A204.1 (cell line): ENCODE measurements around the gene SPOCK1.

Experiments used
- FAIRE-seq: peaks from 2 replicates; lab custom pipeline; 2012; peaks lifted over from hg19 to GRCh38; lab: Jason Lieb, UNC

The SPOCK1 gene

GRCh38 chr5:137359941-137360340, 139.2 kb downstream of the SPOCK1 start:
- FAIRE-seq: no peak

GRCh38 chr5:137357436-137357835, 141.7 kb downstream of the SPOCK1 start:
- FAIRE-seq: no peak

GRCh38 chr5:137356127-137356526, 143.0 kb downstream of the SPOCK1 start:
- no peak for FAIRE-seq

GRCh38 chr5:137355708-137356107, 143.4 kb downstream of the SPOCK1 start:
- FAIRE-seq: no peak

DNA sequence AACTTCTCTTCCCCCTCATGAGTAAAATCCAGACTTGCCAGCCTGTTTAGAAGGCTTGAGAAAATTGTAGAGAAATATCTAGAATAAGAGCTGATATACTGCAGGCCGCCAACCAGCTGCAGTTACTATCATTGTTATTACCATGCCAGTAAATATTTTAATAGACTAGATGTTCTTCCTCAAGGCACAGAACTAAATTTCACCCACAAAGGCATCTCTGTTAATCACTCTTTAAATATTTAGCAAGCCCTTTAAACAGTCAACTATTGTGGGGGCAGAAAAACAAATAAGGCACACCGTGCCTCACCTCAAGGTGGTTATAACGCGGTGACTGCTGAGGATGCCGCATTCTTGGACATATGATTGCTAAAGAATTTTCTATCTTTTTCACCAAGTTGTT, 147.0 kb downstream of the SPOCK1 start:
- no peak for FAIRE-seq

GRCh38 chr5:137350791-137351190, 148.3 kb downstream of the SPOCK1 start:
- no peak for FAIRE-seq

GRCh38 chr5:137348759-137349158, 150.4 kb downstream of the SPOCK1 start:
- FAIRE-seq: no peak

- FAIRE-seq: no peak
Observed at GRCh38 chr5:137347865-137348264, 151.3 kb downstream of the SPOCK1 start.

GRCh38 chr5:137346281-137346680, 152.8 kb downstream of the SPOCK1 start:
- FAIRE-seq: no peak

DNA sequence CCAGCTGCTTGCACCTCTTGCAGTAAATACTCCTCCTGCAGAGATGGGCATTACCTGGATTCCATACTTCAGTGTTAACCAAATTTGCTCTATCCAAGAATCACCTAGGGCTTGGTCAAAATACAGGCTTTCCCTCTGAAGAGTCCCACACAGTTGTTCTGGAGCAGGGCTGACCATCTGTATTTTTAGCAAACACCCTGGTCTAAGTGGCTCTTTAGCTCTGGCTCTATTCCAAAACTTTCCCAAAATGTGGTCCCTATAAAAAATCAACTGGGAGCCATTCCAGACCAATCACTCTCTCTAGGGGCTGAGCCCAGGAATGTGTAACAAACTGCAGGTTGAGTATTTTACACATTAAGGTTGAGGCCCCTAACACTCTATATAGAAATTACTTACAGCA, 153.7 kb downstream of the SPOCK1 start:
- no peak for FAIRE-seq

DNA sequence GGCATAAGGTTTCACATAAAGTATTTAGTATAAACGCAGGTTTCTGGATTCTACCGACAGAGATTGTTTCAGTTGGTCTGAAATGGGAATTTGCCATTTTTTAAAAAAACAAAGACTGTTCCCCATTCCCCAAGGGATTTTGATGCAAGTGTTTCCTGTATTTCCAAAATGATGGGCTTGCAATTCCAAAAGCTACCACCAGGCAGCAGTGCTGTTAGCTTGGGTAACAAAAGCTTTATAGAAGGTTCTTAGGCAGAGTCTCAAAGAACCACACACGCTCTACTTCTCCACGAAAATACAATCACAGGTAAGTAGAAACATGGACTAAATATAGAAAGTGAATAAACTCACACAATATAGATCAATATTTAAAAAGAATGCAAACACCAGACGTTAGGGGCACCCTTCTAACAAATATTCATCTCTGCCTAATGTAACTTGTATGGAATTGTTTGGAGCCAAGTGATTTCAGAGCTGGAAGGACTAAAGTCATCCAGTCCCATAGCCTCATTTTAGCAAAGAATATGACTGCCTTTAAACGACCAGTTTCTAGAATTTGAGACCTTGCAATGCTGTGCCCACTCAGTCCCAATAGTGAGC, 154.3 kb downstream of the SPOCK1 start:
- FAIRE-seq: no peak

- FAIRE-seq: no peak
Observed at GRCh38 chr5:137344021-137344420, 155.1 kb downstream of the SPOCK1 start.

DNA sequence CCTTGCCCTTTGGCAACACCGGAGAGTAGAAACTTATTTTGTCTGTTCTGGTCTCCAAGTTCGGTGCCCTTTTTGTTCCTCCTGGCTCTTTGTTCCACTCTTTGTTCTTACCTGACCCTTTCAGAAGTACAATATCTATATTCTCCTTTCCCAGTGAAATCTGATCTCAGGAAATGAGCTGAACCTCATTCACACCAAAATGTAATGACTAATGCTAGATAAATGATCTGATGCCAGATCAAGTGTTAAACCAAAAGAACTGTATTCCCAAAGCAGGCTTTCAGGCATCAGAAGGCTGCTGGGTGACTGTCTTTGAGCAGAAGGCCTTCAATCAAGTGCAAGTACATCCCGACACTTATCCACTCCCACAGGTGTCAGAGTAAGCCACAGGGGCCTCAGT, 156.4 kb downstream of the SPOCK1 start:
- no peak for FAIRE-seq

GRCh38 chr5:137341831-137342230, 157.3 kb downstream of the SPOCK1 start:
- no peak for FAIRE-seq

DNA sequence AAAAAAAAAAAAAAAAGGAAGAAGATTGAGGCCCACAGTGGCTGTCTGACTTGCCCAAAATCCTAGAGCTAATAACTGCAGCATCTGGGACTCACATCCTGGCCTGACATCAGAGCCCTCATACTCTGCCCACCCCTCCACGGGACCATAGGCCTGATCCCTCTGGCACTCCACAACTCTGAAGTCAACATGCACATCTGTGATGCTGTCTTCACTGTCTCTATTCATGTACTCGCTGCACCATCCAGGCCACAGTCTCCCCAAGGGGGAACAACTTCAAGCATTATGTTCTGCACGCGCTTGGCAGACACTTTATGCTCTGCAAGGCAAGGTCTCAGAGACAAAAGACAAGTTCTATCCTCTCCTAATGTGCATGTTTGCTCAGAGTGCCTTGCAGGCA, 158.2 kb downstream of the SPOCK1 start:
- no peak for FAIRE-seq

DNA sequence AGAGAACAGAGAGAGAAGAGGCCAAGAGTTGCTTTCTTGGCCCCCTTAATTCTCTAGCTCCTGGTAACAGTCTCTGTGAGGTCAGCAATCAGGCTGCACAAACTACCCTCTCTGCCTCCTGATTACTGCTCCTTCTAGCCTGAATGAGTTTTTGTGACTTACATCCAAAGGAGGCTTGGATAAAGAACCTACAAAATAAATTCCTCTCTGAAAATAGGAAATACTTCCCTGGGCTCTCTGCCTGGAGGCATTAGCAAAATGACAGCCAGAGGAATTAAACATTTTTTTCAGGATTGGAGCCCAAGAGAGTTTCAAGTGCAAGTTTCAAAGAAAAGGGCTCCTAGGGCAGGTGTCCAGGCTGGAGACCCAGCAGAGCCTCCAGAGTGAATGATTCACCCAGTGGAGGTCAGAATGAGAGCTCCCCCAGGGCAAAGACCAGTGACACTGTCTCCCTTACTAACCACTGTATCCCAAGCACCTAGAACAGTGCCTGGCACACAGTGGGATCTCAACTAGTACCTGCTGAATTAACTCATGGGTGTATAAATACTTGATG, 162.5 kb downstream of the SPOCK1 start:
- FAIRE-seq: no peak

- no peak for FAIRE-seq
Observed at GRCh38 chr5:137336161-137336560, 163.0 kb downstream of the SPOCK1 start.

GRCh38 chr5:137335493-137335892, 163.6 kb downstream of the SPOCK1 start:
- no peak for FAIRE-seq

- no peak for FAIRE-seq
Observed at GRCh38 chr5:137333928-137334327, 165.2 kb downstream of the SPOCK1 start.

DNA sequence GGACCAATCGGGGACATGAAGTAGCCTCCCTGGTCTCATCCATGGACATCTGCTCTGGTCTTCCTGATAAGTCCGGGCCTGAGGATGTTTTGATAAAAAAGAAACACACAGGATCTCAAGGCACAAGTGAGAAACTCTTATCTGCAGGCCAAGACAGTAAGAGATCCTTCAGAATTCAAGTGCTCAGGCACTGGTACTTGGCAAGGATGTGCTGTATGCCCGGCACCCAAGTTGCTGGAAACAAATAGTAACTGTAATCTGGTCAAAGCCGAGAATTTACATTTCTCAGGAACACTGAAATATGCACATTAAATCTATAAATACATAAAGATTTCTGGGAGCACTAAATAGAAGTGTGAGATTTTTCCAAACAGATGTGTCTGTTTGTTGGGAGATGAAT, 165.7 kb downstream of the SPOCK1 start:
- no peak for FAIRE-seq

- no peak for FAIRE-seq
Observed at GRCh38 chr5:137332296-137332695, 166.8 kb downstream of the SPOCK1 start.

DNA sequence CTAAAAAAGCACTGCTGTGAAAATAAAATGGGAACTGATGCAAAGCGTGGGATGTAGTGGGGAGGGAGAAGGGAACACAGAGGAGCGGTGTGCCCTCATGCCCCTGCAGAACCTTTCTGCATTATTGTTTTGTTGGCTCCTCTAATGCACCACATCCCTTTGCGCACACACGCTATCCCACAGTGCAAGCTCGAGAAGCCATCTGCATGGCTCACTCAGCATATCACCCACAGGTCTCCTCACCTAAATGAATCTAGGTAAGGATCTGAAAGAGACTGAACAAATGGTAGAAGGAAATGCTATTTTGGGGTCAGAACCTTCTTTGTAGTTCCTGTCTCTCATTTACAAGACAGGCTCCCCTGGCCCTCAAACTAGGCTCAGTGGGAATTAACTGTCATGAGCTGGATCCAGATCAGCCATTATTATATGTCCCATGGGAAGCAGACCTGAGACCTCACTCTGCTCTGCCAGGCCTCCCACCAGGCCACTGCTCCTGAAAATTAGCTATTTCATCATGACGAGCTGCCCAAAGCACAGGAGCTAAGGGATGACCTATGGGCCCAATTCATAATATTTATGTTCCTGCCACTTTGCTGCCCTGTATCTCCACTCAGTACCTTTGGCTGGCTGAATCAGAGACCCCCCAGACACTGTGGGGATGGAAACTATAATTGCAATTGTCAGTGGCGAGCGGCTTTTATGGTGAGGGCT, 169.4 kb downstream of the SPOCK1 start:
- no peak for FAIRE-seq

DNA sequence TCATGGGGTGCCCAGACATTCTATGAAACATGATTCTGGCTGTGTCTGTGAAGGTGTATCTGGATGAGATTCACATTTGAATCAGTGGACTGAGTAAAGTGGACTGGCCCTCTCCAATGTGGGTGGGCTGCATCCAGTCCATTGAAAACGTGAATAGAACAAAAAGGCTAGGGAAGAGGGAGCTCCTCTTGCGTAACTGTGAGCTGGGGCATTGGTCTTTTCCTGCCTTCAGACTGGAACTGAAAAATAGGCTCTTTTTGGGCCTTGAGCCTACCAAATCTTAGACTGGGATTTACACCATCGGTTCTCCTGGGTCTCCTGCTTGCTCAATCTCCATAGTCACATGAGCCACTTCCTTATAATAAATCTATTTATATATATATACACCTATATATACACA, 170.1 kb downstream of the SPOCK1 start:
- FAIRE-seq: no peak

DNA sequence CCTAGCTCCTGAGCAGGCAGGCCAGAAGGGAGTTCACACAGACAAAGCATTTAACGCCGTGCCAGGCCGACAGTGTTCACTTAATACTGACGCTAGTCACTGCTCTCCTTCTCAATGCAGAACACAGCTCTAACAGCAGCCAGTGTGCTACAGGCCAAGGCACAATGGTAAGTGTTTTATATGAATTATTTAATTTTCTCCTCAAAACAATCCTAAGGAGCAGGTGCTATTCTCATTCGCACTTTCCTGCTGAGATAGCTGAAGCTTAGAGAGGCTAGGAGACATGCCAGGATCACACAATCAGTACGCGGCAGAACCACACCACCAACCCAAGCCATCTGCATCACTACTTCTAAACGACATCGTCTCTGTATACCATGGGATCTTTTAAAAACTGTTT, 170.7 kb downstream of the SPOCK1 start:
- FAIRE-seq: no peak
